HepG2 (cell line): ENCODE measurements around the gene KCND3. TPM values are rescaled to one million over a fixed set of nuclear protein-coding genes. Genes with fewer than 3 reads are reported as not detected.

Experiments used
- ATAC-seq: fragments of 200-7000 bp; cut with Tn5 transposase; 3 replicates; pipeline ENCODE4 v1.9.1; 2020; ENCODE audit warnings: mild to moderate bottlenecking, moderate library complexity
- BruUV-seq: library from RNA; stranded (reverse); fragments of 400-500 nt; replicated peaks from 2 replicates; lab custom pipeline; 2021; lab: Mats Ljungman, UMichigan
- CTCF ChIA-PET: fragments of 300-600 bp; formaldehyde crosslinking; extraction: SDS; loops from one replicate; lab custom pipeline; 2021; ENCODE audit warnings: low total read pairs, inconsistent platforms, low intra/inter-chr PET ratio; lab: Yijun Ruan, JAX
- POLR2A ChIA-PET: fragments of 350-600 bp; sonication (Branson Sonifier 250); formaldehyde crosslinking; loops from one replicate; lab custom pipeline; 2020; ENCODE audit warnings: antibody characterized with exemption, inconsistent platforms; lab: Yijun Ruan, JAX
- DNase-seq: peaks from one replicate; pipeline ENCODE4 v3.0.0-alpha.2; 2015; ENCODE audit warnings: low spot score
- FAIRE-seq: peaks from 3 replicates; lab custom pipeline; 2011; peaks lifted over from hg19 to GRCh38; lab: Jason Lieb, UNC
- H2AFZ ChIP-seq: one replicate; pipeline ENCODE4 v1.6.1; 2011; ENCODE audit warnings: low read length, inconsistent platforms
- H3K27ac ChIP-seq: fragments of 300-600 bp; 3 replicates; pipeline ENCODE4 v1.8.0; 2011; ENCODE audit warnings: mixed run types, mild to moderate bottlenecking, mixed read lengths, low read length, inconsistent platforms; ENCODE audit not compliant: insufficient read depth; ENCODE audit errors: extremely low read length
- H3K27me3 ChIP-seq, 2 experiments: fragments of 200-600 bp in 1 of 2; 2 replicates in 1 of 2; 3 replicates in 1 of 2; pipeline versions ENCODE4 v1.6.0 to v1.8.0; 2011; ENCODE audit warnings: low read length in 2 of 2, mild to moderate bottlenecking in 2 of 2, moderate library complexity in 2 of 2, inconsistent platforms in 1 of 2; ENCODE audit not compliant: insufficient read depth in 2 of 2, control insufficient read depth in 1 of 2
- H3K36me3 ChIP-seq, 2 experiments: fragments of 200-600 bp in 1 of 2; replicated peaks in 1 of 2; 2 replicates in 1 of 2; 3 replicates in 1 of 2; pipeline versions ENCODE4 v1.5.1 to v1.8.0; 2011; ENCODE audit warnings: low read length in 2 of 2, inconsistent platforms in 1 of 2; ENCODE audit not compliant: insufficient read depth in 2 of 2, control insufficient read depth in 1 of 2
- H3K4me1 ChIP-seq: 2 replicates; pipeline ENCODE4 v1.5.1; 2012; ENCODE audit warnings: low read length, inconsistent platforms; ENCODE audit not compliant: insufficient read depth
- H3K4me2 ChIP-seq: 2 replicates; pipeline ENCODE4 v1.6.0; 2011; ENCODE audit warnings: low read depth, low read length, inconsistent platforms
- H3K4me3 ChIP-seq, 3 experiments: fragments of 200-600 bp in 1 of 3; sonication (generic), shearing (Covaris generic) in 1 of 3; replicated peaks in 1 of 3; 2 replicates each; pipeline ENCODE4 v1.5.1; 2011 to 2016; ENCODE audit warnings: low read length in 3 of 3, inconsistent platforms in 2 of 3, low read depth in 2 of 3, mild to moderate bottlenecking in 2 of 3, control low read depth in 1 of 3, mixed read lengths in 1 of 3; ENCODE audit not compliant: insufficient read depth in 1 of 3
- H3K79me2 ChIP-seq: one replicate; pipeline ENCODE4 v1.6.1; 2011; ENCODE audit warnings: low read length, inconsistent platforms; ENCODE audit not compliant: insufficient read depth
- H3K9ac ChIP-seq: 2 replicates; pipeline ENCODE4 v1.6.0; 2011; ENCODE audit warnings: mild to moderate bottlenecking, low read depth, low read length, inconsistent platforms; ENCODE audit not compliant: insufficient read depth
- H3K9me3 ChIP-seq: 2 replicates; pipeline ENCODE4 v1.5.1; 2012; ENCODE audit warnings: mild to moderate bottlenecking, low read length
- H4K20me1 ChIP-seq: 2 replicates; pipeline ENCODE4 v1.6.0; 2011; ENCODE audit warnings: inconsistent platforms, mild to moderate bottlenecking, low read length, moderate library complexity; ENCODE audit not compliant: insufficient read depth
- KAT7 ChIP-seq: IDR thresholded peaks from 2 replicates; pipeline ENCODE4 v1.6.1; 2018; ENCODE audit warnings: borderline replicate concordance, missing compliant biosample characterization
- NR1H2 ChIP-seq: sonication (generic); formaldehyde crosslinking; IDR thresholded peaks from 2 replicates; pipeline ENCODE4 v1.8.1; 2022; ENCODE audit warnings: low read depth, missing genetic modification reagents, borderline replicate concordance
- SRSF1 ChIP-seq: fragments of 200-400 bp; formaldehyde crosslinking; optimal IDR thresholded peaks from 2 replicates; pipeline ENCODE3; 2017; ENCODE audit warnings: mild to moderate bottlenecking, low read depth, low read length, moderate library complexity
- TARDBP ChIP-seq: sonication (generic); formaldehyde crosslinking; IDR thresholded peaks from 2 replicates; pipeline ENCODE4 v1.8.0; 2022; ENCODE audit warnings: mild to moderate bottlenecking, missing genetic modification reagents
- U2AF1 ChIP-seq: fragments of 200-400 bp; formaldehyde crosslinking; optimal IDR thresholded peaks from 2 replicates; pipeline ENCODE3; 2017; ENCODE audit warnings: mild to moderate bottlenecking, low read depth, low read length
- ZMAT5 ChIP-seq: sonication (generic); formaldehyde crosslinking; IDR thresholded peaks from 2 replicates; pipeline ENCODE4 v1.5.0; 2020; ENCODE audit warnings: mild to moderate bottlenecking, low read depth, missing genetic modification reagents, borderline replicate concordance
- ZNF282 ChIP-seq: fragments of 450-650 bp; IDR thresholded peaks from 2 replicates; pipeline ENCODE4 v1.6.1; 2018; ENCODE audit not compliant: partially characterized antibody
- ZNF367 ChIP-seq: sonication (generic); formaldehyde crosslinking; IDR thresholded peaks from 2 replicates; pipeline ENCODE4 v1.4.0; 2020; ENCODE audit warnings: missing genetic modification reagents, borderline replicate concordance
- ZNF776 ChIP-seq: sonication (generic); formaldehyde crosslinking; IDR thresholded peaks from 2 replicates; pipeline ENCODE4 v1.4.0; 2020; ENCODE audit warnings: mild to moderate bottlenecking, missing genetic modification reagents
- WGBS: methylation state at CpG from one replicate; pipeline ENCODE4 v1.1.6; 2017; ENCODE audit warnings: low lambda C conversion rate; 5-methylcytosine and 5-hydroxymethylcytosine counted together
- in situ Hi-C: cut with HindIII; loops from 2 replicates; pipeline ENCODE4 v1.10.0; 2017; ENCODE audit warnings: low pct_unique_long_range_greater_than_20kb; ENCODE audit not compliant: extremely low pct_ligation_motif_present
- intact Hi-C: fragments of 100-400 bp; cut with micrococcal nuclease; formaldehyde crosslinking; loops from one replicate; pipeline ENCODE4 v1.10.0; 2022; ENCODE audit not compliant: unreplicated experiment
- polyA plus RNA-seq, 8 experiments: library from polyadenylated mRNA; depleted of rRNA in 3 of 8; stranded (reverse) in 7 of 8; unstranded in 1 of 8; fragments of >200 nt; fragmentation: Illumina TruSeq in 4 of 8; extraction: Trizol in 4 of 8; gene quantifications; 2 replicates each; pipeline versions ENCODE4 v1.2.1 to v1.2.3, GENCODE V29; 2011 to 2016; ENCODE audit warnings: low read depth in 4 of 8, missing spikeins in 1 of 8, mixed read lengths in 1 of 8; ENCODE audit not compliant: insufficient read depth in 1 of 8
- total RNA-seq, 5 experiments: library from RNA; depleted of rRNA; stranded (reverse); fragments of >200 nt; fragmentation: Illumina TruSeq; extraction: Trizol; gene quantifications; 2 replicates each; pipeline ENCODE4 v1.2.3, GENCODE V29; 2016; ENCODE audit warnings: low read depth in 1 of 5

The KCND3 gene
- total and polyA plus RNA-seq, 2 of the 13 experiments (the other 11 are each of a cell fraction or from before 2014, with no cell fraction given), result 0.04 TPM; not detected in 1

GRCh38 chr1:111963985-111964738 lies 25.3 kb downstream of the KCND3 start:
- Histone ChIP-seq H3K27ac (no peak overlapping the region), H3K27me3 (no peaks in the 10 kb centered on the region), H2AFZ (no peak overlapping the region), H3K36me3 (no peaks in the 10 kb centered on the region), H3K9me3 (no peaks in the 10 kb centered on the region), H3K4me3 (no peak overlapping the region), H3K4me2 (no peak overlapping the region), H4K20me1 (no peaks in the 10 kb centered on the region), H3K9ac (no peak overlapping the region), H3K79me2 (no peaks in the 10 kb centered on the region), H3K4me1 (no peaks in the 10 kb centered on the region)
- 0% methylated on average over 1 of the region's 5 CpGs for WGBS
- ATAC-seq, result no peak
- in situ Hi-C loops (no loop called here), intact Hi-C loops (no loop called here)
- no peak for DNase-seq
- BruUV-seq, result no TSS peak
- no peak for TF ChIP-seq ZNF776 (CRISPR knock-in tag)
- no peak for TF ChIP-seq NR1H2 (CRISPR knock-in tag)
- TF ChIP-seq ZNF282, result no peak
- TF ChIP-seq SRSF1, result no peak
- no peak for TF ChIP-seq U2AF1
- no peak for TF ChIP-seq TARDBP (CRISPR knock-in tag)
- TF ChIP-seq ZNF367 (CRISPR knock-in tag), result no peak
- no peak for TF ChIP-seq ZMAT5 (CRISPR knock-in tag)
- TF ChIP-seq KAT7, result no peak
- ChIA-PET POLR2A (no interaction called here), CTCF (no interaction called here)
- FAIRE-seq, result no peak
